Panc1 (cell line): Measurements from ENCODE around the gene SORCS1. TPM values are rescaled to one million over a fixed set of nuclear protein-coding genes. Genes with fewer than 3 reads are reported as not detected.

ENCODE experiments used
- ATAC-seq: fragments of 200-7000 bp; cut with Tn5 transposase; 2 replicates; pipeline ENCODE4 v1.9.1; 2020; ENCODE audit warnings: mild to moderate bottlenecking, moderate library complexity
- BruUV-seq: library from RNA; stranded (reverse); fragments of 400-500 nt; replicated peaks from 2 replicates; lab custom pipeline; 2021; lab: Mats Ljungman, UMichigan
- CTCF ChIA-PET: fragments of 300-600 bp; sonication (Branson Sonifier 250); formaldehyde crosslinking; loops from one replicate; lab custom pipeline; 2022; ENCODE audit warnings: antibody characterized with exemption; lab: Charles Lee
- POLR2A ChIA-PET: fragments of 300-600 bp; sonication (Branson Sonifier 250); formaldehyde crosslinking; loops from one replicate; lab custom pipeline; 2022; ENCODE audit warnings: antibody characterized with exemption; lab: Charles Lee
- DNase-seq: peaks from one replicate; pipeline ENCODE4 v3.0.0-alpha.2; 2010; ENCODE audit warnings: low read depth, low spot score
- H3K27ac ChIP-seq: 2 replicates; pipeline ENCODE4 v1.5.1; 2011; ENCODE audit warnings: mild to moderate bottlenecking, low read length, inconsistent platforms
- H3K27me3 ChIP-seq: fragments of 200-500 bp; sonication (Bioruptor generic); 2 replicates; pipeline ENCODE4 v1.6.0; 2014; ENCODE audit warnings: low read length, inconsistent platforms; ENCODE audit not compliant: control insufficient read depth, insufficient read depth
- H3K36me3 ChIP-seq: fragments of 200-500 bp; sonication (Bioruptor generic); 2 replicates; pipeline ENCODE4 v1.5.1; 2014; ENCODE audit warnings: inconsistent platforms, mild to moderate bottlenecking, low read length, moderate library complexity; ENCODE audit not compliant: control insufficient read depth, insufficient read depth
- H3K4me1 ChIP-seq: 2 replicates; pipeline ENCODE4 v1.5.1; 2011; ENCODE audit warnings: inconsistent platforms, mild to moderate bottlenecking, low read length, moderate library complexity; ENCODE audit not compliant: control insufficient read depth, insufficient read depth
- H3K4me3 ChIP-seq, 2 experiments: 2 replicates each; pipeline ENCODE4 v1.5.1; 2011 to 2012; ENCODE audit warnings: low read depth in 2 of 2, low read length in 2 of 2, mild to moderate bottlenecking in 2 of 2, inconsistent platforms in 1 of 2, moderate library complexity in 1 of 2
- H3K9me3 ChIP-seq: fragments of 200-500 bp; sonication (Bioruptor generic); 2 replicates; pipeline ENCODE4 v1.5.1; 2014; ENCODE audit warnings: low read depth, mild to moderate bottlenecking, inconsistent platforms, low read length, moderate library complexity; ENCODE audit not compliant: control insufficient read depth, insufficient read depth
- POLR2AphosphoS5 ChIP-seq: IDR thresholded peaks from 2 replicates; pipeline ENCODE4 v1.6.1; 2012; ENCODE audit warnings: mild to moderate bottlenecking, low read depth, low read length, moderate library complexity
- SIN3A ChIP-seq: IDR thresholded peaks from 2 replicates; pipeline ENCODE4 v1.6.1; 2012; ENCODE audit warnings: low read depth, mild to moderate bottlenecking, low read length, moderate library complexity, borderline replicate concordance; ENCODE audit not compliant: insufficient read depth
- TCF7L2 ChIP-seq: IDR thresholded peaks from 2 replicates; pipeline ENCODE4 v1.6.1; 2011; ENCODE audit warnings: mild to moderate bottlenecking, low read depth, low read length, inconsistent platforms
- in situ Hi-C: cut with HindIII; loops from 2 replicates; pipeline ENCODE4 v1.10.0; 2016; ENCODE audit warnings: low sequenced_read_pairs, low pct_unique_long_range_greater_than_20kb
- intact Hi-C: fragments of 100-400 bp; cut with micrococcal nuclease; formaldehyde crosslinking; loops from one replicate; pipeline ENCODE4 v1.10.0; 2022; ENCODE audit not compliant: unreplicated experiment
- total RNA-seq: library from RNA; stranded (reverse); gene quantifications from one replicate; pipeline ENCODE4 v1.2.1, GENCODE V29; 2021; ENCODE audit not compliant: unreplicated experiment
- TF ChIP-seq, protein P1 (sequence below): fragments of 450-650 bp; IDR thresholded peaks from 2 replicates; pipeline ENCODE4 v1.5.1; 2017; ENCODE audit warnings: mild to moderate bottlenecking
- TF ChIP-seq, protein P2 (sequence below), 2 experiments: IDR thresholded peaks; 2 replicates each; pipeline ENCODE4 v1.6.1; 2011 to 2012; ENCODE audit warnings: low read depth in 2 of 2, control low read depth in 1 of 2, low read length in 1 of 2, mild to moderate bottlenecking in 1 of 2, moderate library complexity in 1 of 2; ENCODE audit not compliant: insufficient read depth in 1 of 2

The SORCS1 gene
- total RNA-seq, 1 experiment from 2014 or later, result not detected

DNA sequence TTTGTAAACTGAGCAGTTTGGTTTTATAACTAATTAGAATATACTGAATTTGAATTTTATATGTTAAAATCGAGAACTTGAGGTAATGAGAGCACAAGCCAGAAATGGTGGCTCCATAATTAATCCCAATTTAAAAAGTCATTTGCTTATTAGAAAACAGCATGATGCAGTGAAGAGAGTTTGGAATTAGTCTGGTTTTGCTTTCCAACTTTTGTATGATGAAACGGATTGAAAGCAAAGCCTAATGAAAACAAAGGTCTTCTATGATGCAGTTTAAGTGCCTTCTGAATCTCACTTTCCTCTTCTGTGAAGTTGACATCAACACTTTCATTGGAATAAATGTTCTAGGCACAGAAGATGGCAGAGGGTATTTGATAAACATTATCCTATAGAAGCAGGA, 89.4 kb downstream of the SORCS1 start:
- intact Hi-C loops (no loop called here), in situ Hi-C loops (no loop called here)
- BruUV-seq, result no TSS peak
- H3K27me3 ChIP-seq, result no peaks in the 10 kb centered on the region
- H3K27ac ChIP-seq, result no peak overlapping the region
- H3K4me3 ChIP-seq, result no peak overlapping the region
- H3K36me3 ChIP-seq, result no peaks in the 10 kb centered on the region
- ChIA-PET CTCF (no interaction called here), POLR2A (no interaction called here)
- no peaks in the 10 kb centered on the region for H3K4me1 ChIP-seq
- TF ChIP-seq SIN3A, result no peak
- TF ChIP-seq TCF7L2, result no peak
- TF ChIP-seq, protein P1, sequence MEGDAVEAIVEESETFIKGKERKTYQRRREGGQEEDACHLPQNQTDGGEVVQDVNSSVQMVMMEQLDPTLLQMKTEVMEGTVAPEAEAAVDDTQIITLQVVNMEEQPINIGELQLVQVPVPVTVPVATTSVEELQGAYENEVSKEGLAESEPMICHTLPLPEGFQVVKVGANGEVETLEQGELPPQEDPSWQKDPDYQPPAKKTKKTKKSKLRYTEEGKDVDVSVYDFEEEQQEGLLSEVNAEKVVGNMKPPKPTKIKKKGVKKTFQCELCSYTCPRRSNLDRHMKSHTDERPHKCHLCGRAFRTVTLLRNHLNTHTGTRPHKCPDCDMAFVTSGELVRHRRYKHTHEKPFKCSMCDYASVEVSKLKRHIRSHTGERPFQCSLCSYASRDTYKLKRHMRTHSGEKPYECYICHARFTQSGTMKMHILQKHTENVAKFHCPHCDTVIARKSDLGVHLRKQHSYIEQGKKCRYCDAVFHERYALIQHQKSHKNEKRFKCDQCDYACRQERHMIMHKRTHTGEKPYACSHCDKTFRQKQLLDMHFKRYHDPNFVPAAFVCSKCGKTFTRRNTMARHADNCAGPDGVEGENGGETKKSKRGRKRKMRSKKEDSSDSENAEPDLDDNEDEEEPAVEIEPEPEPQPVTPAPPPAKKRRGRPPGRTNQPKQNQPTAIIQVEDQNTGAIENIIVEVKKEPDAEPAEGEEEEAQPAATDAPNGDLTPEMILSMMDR, result no peak
- TF ChIP-seq, protein P2, sequence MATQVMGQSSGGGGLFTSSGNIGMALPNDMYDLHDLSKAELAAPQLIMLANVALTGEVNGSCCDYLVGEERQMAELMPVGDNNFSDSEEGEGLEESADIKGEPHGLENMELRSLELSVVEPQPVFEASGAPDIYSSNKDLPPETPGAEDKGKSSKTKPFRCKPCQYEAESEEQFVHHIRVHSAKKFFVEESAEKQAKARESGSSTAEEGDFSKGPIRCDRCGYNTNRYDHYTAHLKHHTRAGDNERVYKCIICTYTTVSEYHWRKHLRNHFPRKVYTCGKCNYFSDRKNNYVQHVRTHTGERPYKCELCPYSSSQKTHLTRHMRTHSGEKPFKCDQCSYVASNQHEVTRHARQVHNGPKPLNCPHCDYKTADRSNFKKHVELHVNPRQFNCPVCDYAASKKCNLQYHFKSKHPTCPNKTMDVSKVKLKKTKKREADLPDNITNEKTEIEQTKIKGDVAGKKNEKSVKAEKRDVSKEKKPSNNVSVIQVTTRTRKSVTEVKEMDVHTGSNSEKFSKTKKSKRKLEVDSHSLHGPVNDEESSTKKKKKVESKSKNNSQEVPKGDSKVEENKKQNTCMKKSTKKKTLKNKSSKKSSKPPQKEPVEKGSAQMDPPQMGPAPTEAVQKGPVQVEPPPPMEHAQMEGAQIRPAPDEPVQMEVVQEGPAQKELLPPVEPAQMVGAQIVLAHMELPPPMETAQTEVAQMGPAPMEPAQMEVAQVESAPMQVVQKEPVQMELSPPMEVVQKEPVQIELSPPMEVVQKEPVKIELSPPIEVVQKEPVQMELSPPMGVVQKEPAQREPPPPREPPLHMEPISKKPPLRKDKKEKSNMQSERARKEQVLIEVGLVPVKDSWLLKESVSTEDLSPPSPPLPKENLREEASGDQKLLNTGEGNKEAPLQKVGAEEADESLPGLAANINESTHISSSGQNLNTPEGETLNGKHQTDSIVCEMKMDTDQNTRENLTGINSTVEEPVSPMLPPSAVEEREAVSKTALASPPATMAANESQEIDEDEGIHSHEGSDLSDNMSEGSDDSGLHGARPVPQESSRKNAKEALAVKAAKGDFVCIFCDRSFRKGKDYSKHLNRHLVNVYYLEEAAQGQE (IDR thresholded peaks at IDR 0.05; ENCODE audit: insufficient read depth in 1 of 2, low read depth in 2 of 2, low read length in 1 of 2), result no peak
- TF ChIP-seq POLR2AphosphoS5, result no peak
- no peak for DNase-seq
- H3K9me3 ChIP-seq, result no peaks in the 10 kb centered on the region
- ATAC-seq, result no peak

DNA sequence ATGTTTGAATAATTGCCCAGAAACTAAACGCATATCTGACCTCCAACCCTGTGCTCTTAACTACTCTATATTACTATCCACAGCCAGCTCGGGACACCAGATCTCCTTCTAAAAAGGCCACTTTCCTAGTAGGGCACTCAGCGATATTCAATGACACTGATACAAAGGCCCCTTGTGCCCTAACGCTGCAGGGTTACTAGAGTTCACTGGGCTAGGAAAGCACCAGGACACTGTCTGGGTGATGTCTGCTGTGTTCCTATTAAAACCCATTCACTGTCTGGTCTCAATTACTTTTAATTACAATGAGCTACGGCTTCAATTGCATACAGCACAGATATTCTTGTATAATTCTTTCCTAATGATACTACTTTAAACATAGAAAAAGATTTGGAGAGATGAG, 91.7 kb downstream of the SORCS1 start:
- no peaks in the 10 kb centered on the region for H3K4me1 ChIP-seq
- POLR2A ChIA-PET, result no interaction called here
- no peaks in the 10 kb centered on the region for H3K36me3 ChIP-seq
- in situ Hi-C loops (no loop called here), intact Hi-C loops (no loop called here)
- ATAC-seq (no peak), DNase-seq (no peak)
- no peaks in the 10 kb centered on the region for H3K27me3 ChIP-seq
- no peak overlapping the region for H3K4me3 ChIP-seq
- CTCF ChIA-PET, result no interaction called here
- no TSS peak for BruUV-seq
- TF ChIP-seq TCF7L2, result no peak
- TF ChIP-seq, protein P2 (IDR thresholded peaks at IDR 0.05; ENCODE audit: insufficient read depth in 1 of 2, low read depth in 2 of 2, low read length in 1 of 2), result no peak
- TF ChIP-seq POLR2AphosphoS5, result no peak
- no peak for TF ChIP-seq SIN3A
- TF ChIP-seq, protein P1, result no peak
- no peak overlapping the region for H3K27ac ChIP-seq
- H3K9me3 ChIP-seq, result no peaks in the 10 kb centered on the region
